Transverse colon (tissue), 3 donors: ENCODE measurements around the gene NDUFAF2.

ENCODE experiments used
- POLR2A ChIP-seq: fragments of 450-650 bp; IDR thresholded peaks from one replicate; pipeline ENCODE4 v1.6.1; 2016; ENCODE audit warnings: antibody characterized with exemption, mild to moderate bottlenecking, moderate library complexity
- TF ChIP-seq, protein P1 (sequence below), 5 experiments: fragments of 200-600 bp in 3 of 5; fragments of 450-650 bp in 2 of 5; sonication (generic) in 3 of 5; IDR thresholded peaks; 1 replicate in 2 of 5; 2 replicates in 3 of 5; pipeline ENCODE4 v1.5.1; 2016 to 2017; ENCODE audit warnings: antibody characterized with exemption in 5 of 5, inconsistent platforms in 3 of 5, mild to moderate bottlenecking in 2 of 5, moderate library complexity in 1 of 5

DNA sequence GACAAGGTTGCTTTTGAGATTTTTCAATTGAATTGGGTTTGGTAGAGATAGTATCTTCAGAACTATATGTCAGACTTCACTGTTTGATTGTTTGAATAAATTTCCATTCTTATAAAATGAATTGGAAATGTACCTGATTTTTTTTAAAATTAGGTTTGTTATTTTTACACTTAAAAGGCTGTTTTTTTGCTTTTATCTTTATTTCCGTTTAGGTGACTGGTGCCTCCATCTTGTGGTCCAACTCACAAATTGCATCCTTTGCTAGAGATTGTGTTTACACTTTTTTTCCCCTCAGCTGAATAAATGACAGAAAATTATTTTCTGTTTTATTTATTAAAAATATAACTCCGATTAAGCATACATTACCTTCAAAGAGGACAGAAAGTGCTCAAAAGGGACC is 15.6 kb downstream of the NDUFAF2 start:
- TF ChIP-seq POLR2A, result no peak
- TF ChIP-seq, protein P1, sequence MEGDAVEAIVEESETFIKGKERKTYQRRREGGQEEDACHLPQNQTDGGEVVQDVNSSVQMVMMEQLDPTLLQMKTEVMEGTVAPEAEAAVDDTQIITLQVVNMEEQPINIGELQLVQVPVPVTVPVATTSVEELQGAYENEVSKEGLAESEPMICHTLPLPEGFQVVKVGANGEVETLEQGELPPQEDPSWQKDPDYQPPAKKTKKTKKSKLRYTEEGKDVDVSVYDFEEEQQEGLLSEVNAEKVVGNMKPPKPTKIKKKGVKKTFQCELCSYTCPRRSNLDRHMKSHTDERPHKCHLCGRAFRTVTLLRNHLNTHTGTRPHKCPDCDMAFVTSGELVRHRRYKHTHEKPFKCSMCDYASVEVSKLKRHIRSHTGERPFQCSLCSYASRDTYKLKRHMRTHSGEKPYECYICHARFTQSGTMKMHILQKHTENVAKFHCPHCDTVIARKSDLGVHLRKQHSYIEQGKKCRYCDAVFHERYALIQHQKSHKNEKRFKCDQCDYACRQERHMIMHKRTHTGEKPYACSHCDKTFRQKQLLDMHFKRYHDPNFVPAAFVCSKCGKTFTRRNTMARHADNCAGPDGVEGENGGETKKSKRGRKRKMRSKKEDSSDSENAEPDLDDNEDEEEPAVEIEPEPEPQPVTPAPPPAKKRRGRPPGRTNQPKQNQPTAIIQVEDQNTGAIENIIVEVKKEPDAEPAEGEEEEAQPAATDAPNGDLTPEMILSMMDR (IDR thresholded peaks at IDR 0.05), result peak; percentile 21 to 40 (median 27)
